PFSK-1 (cell line): ENCODE measurements around the gene ATAT1.

ENCODE experiments used
- POLR2AphosphoS5 ChIP-seq: IDR thresholded peaks from 2 replicates; pipeline ENCODE4 v1.6.1; 2012; ENCODE audit warnings: low read depth, mild to moderate bottlenecking, control low read depth, low read length, moderate library complexity
- TAF1 ChIP-seq: IDR thresholded peaks from 2 replicates; pipeline ENCODE4 v1.6.1; 2012; ENCODE audit warnings: low read length, control low read depth, borderline replicate concordance; ENCODE audit not compliant: insufficient read depth
- TF ChIP-seq, protein P1 (sequence below), 2 experiments: IDR thresholded peaks; 2 replicates each; pipeline versions ENCODE4 v1.6.1 to v1.8.0; 2011 to 2012; ENCODE audit warnings: low read depth in 2 of 2, low read length in 2 of 2, control low read depth in 1 of 2, inconsistent platforms in 1 of 2, mild to moderate bottlenecking in 1 of 2, moderate library complexity in 1 of 2; ENCODE audit not compliant: insufficient read depth in 1 of 2

- TF ChIP-seq TAF1 (no peak), POLR2AphosphoS5 (peak; percentile 6; the same call in 1 of the 2 replicates)
- TF ChIP-seq, protein P1, sequence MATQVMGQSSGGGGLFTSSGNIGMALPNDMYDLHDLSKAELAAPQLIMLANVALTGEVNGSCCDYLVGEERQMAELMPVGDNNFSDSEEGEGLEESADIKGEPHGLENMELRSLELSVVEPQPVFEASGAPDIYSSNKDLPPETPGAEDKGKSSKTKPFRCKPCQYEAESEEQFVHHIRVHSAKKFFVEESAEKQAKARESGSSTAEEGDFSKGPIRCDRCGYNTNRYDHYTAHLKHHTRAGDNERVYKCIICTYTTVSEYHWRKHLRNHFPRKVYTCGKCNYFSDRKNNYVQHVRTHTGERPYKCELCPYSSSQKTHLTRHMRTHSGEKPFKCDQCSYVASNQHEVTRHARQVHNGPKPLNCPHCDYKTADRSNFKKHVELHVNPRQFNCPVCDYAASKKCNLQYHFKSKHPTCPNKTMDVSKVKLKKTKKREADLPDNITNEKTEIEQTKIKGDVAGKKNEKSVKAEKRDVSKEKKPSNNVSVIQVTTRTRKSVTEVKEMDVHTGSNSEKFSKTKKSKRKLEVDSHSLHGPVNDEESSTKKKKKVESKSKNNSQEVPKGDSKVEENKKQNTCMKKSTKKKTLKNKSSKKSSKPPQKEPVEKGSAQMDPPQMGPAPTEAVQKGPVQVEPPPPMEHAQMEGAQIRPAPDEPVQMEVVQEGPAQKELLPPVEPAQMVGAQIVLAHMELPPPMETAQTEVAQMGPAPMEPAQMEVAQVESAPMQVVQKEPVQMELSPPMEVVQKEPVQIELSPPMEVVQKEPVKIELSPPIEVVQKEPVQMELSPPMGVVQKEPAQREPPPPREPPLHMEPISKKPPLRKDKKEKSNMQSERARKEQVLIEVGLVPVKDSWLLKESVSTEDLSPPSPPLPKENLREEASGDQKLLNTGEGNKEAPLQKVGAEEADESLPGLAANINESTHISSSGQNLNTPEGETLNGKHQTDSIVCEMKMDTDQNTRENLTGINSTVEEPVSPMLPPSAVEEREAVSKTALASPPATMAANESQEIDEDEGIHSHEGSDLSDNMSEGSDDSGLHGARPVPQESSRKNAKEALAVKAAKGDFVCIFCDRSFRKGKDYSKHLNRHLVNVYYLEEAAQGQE (IDR thresholded peaks at IDR 0.05; ENCODE audit: insufficient read depth in 1 of 2, low read depth in 2 of 2, low read length in 2 of 2), result no peak
Observed at GRCh38 chr6:30614044-30614842, 12.4 kb upstream of the ATAT1 start.
